IMR-90 (cell line): Measurements from ENCODE around the gene OR6C2. TPM values are rescaled to one million over a fixed set of nuclear protein-coding genes. Genes with fewer than 3 reads are reported as not detected.

Experiments
- ATAC-seq: fragments of 200-7000 bp; cut with Tn5 transposase; 2 replicates; pipeline ENCODE4 v1.9.1; 2020; ENCODE audit warnings: low read depth, mild to moderate bottlenecking, moderate library complexity
- BruUV-seq: library from RNA; stranded (reverse); fragments of 400-500 nt; replicated peaks from 2 replicates; lab custom pipeline; 2021; lab: Mats Ljungman, UMichigan
- CTCF ChIA-PET: fragments of 300-600 bp; formaldehyde crosslinking; extraction: SDS; loops from one replicate; lab custom pipeline; 2021; ENCODE audit warnings: antibody characterized with exemption; lab: Yijun Ruan, JAX
- POLR2A ChIA-PET: fragments of 300-600 bp; sonication (Branson Sonifier 250); formaldehyde crosslinking; loops from one replicate; lab custom pipeline; 2022; ENCODE audit warnings: antibody characterized with exemption; ENCODE audit not compliant: unreplicated experiment; lab: Charles Lee
- DNase-seq: peaks from one replicate; pipeline ENCODE4 v3.0.0; 2013
- H2AFZ ChIP-seq: replicated peaks from 2 replicates; pipeline ENCODE3; 2013; ENCODE audit warnings: low read length, mild to moderate bottlenecking; ENCODE audit not compliant: poor library complexity
- H2AK5ac ChIP-seq: 2 replicates; pipeline ENCODE4 v1.6.1; 2013; ENCODE audit warnings: low read depth, low read length, inconsistent platforms
- H2AK9ac ChIP-seq: replicated peaks from 2 replicates; pipeline ENCODE3; 2013; ENCODE audit warnings: mild to moderate bottlenecking, low read depth, low read length, moderate library complexity; ENCODE audit not compliant: poor library complexity
- H2BK120ac ChIP-seq: 2 replicates; pipeline ENCODE4 v1.6.1; 2013; ENCODE audit warnings: low read depth, low read length, inconsistent platforms
- H2BK15ac ChIP-seq: 3 replicates; pipeline ENCODE4 v1.6.1; 2013; ENCODE audit warnings: low read depth, low read length, inconsistent platforms
- H2BK20ac ChIP-seq: 2 replicates; pipeline ENCODE4 v1.6.1; 2013; ENCODE audit warnings: low read depth, mild to moderate bottlenecking, inconsistent platforms, low read length, moderate library complexity
- H2BK5ac ChIP-seq: 2 replicates; pipeline ENCODE4 v1.6.1; 2013; ENCODE audit warnings: mild to moderate bottlenecking, low read depth, low read length, inconsistent platforms; ENCODE audit not compliant: poor library complexity, severe bottlenecking
- H3K14ac ChIP-seq: replicated peaks from 2 replicates; pipeline ENCODE4 v1.6.1; 2013; ENCODE audit warnings: low read depth, low read length, inconsistent platforms
- H3K18ac ChIP-seq: 2 replicates; pipeline ENCODE4 v1.6.1; 2013; ENCODE audit warnings: low read depth, low read length, control low read depth
- H3K23ac ChIP-seq: 2 replicates; pipeline ENCODE4 v1.6.1; 2013; ENCODE audit warnings: low read depth, low read length, inconsistent platforms
- H3K27ac ChIP-seq: 2 replicates; pipeline ENCODE4 v1.5.1; 2013; ENCODE audit warnings: mild to moderate bottlenecking, control low read depth, low read length; ENCODE audit not compliant: insufficient read depth
- H3K27me3 ChIP-seq: 2 replicates; pipeline ENCODE4 v1.6.1; 2013; ENCODE audit warnings: low read length; ENCODE audit not compliant: control insufficient read depth, insufficient read depth
- H3K36me3 ChIP-seq: 2 replicates; pipeline ENCODE4 v1.6.1; 2013; ENCODE audit warnings: low read length, mixed read lengths; ENCODE audit not compliant: control insufficient read depth, insufficient read depth
- H3K4ac ChIP-seq: 2 replicates; pipeline ENCODE4 v1.6.1; 2013; ENCODE audit warnings: low read depth, low read length, inconsistent platforms
- H3K4me1 ChIP-seq: 2 replicates; pipeline ENCODE4 v1.6.1; 2013; ENCODE audit warnings: low read length, mixed read lengths; ENCODE audit not compliant: control insufficient read depth, insufficient read depth
- H3K4me2 ChIP-seq: 2 replicates; pipeline ENCODE4 v1.6.1; 2013; ENCODE audit warnings: low read depth, mild to moderate bottlenecking, control low read depth, low read length, moderate library complexity
- H3K4me3 ChIP-seq: 2 replicates; pipeline ENCODE4 v1.5.1; 2013; ENCODE audit warnings: low read depth, mild to moderate bottlenecking, control low read depth, low read length, moderate library complexity; ENCODE audit not compliant: insufficient read depth
- H3K56ac ChIP-seq: 2 replicates; pipeline ENCODE4 v1.6.1; 2013; ENCODE audit warnings: low read length, inconsistent platforms; ENCODE audit not compliant: insufficient read depth; ENCODE audit errors: extremely low read depth
- H3K79me1 ChIP-seq, 2 experiments: 2 replicates each; pipeline ENCODE4 v1.6.1; 2013; ENCODE audit warnings: low read length in 2 of 2, inconsistent platforms in 1 of 2, low read depth in 1 of 2
- H3K9ac ChIP-seq: 2 replicates; pipeline ENCODE4 v1.6.1; 2013; ENCODE audit warnings: low read depth, low read length, control low read depth
- H3K9me1 ChIP-seq: 2 replicates; pipeline ENCODE4 v1.6.1; 2013; ENCODE audit warnings: low read length, inconsistent platforms; ENCODE audit not compliant: insufficient read depth
- H3K9me3 ChIP-seq: 2 replicates; pipeline ENCODE4 v1.6.1; 2013; ENCODE audit warnings: low read length; ENCODE audit not compliant: control insufficient read depth, insufficient read depth
- H4K20me1 ChIP-seq: 2 replicates; pipeline ENCODE4 v1.6.1; 2013; ENCODE audit warnings: low read length, inconsistent platforms; ENCODE audit not compliant: insufficient read depth
- H4K5ac ChIP-seq: 2 replicates; pipeline ENCODE4 v1.6.1; 2013; ENCODE audit warnings: mild to moderate bottlenecking, low read depth, low read length, control low read depth
- H4K8ac ChIP-seq, 2 experiments: 2 replicates each; pipeline ENCODE4 v1.6.1; 2013; ENCODE audit warnings: low read depth in 2 of 2, low read length in 2 of 2, control low read depth in 1 of 2, inconsistent platforms in 1 of 2
- H4K91ac ChIP-seq: 2 replicates; pipeline ENCODE4 v1.6.1; 2013; ENCODE audit warnings: low read depth, low read length, inconsistent platforms; ENCODE audit not compliant: insufficient read depth
- BHLHE40 ChIP-seq: fragments of 150-350 bp; IDR thresholded peaks from 2 replicates; pipeline ENCODE4 v1.6.1; 2016; ENCODE audit warnings: mild to moderate bottlenecking, low read depth, low read length
- CHD1 ChIP-seq: IDR thresholded peaks from 2 replicates; pipeline ENCODE4 v1.6.1; 2012; ENCODE audit warnings: low read depth, low read length, improper control_type of control experiment
- FOS ChIP-seq: fragments of 150-350 bp; IDR thresholded peaks from 2 replicates; pipeline ENCODE4 v1.6.1; 2016; ENCODE audit warnings: low read depth, low read length
- MAZ ChIP-seq: IDR thresholded peaks from 2 replicates; pipeline ENCODE4 v1.6.1; 2012; ENCODE audit warnings: low read depth, mild to moderate bottlenecking, low read length, improper control_type of control experiment, moderate library complexity, borderline replicate concordance
- MXI1 ChIP-seq: IDR thresholded peaks from 2 replicates; pipeline ENCODE4 v1.6.1; 2012; ENCODE audit warnings: low read depth, mild to moderate bottlenecking, low read length, moderate library complexity, borderline replicate concordance
- NFE2L2 ChIP-seq: fragments of 150-350 bp; IDR thresholded peaks from 2 replicates; pipeline ENCODE4 v1.6.1; 2016; ENCODE audit warnings: low read depth, mild to moderate bottlenecking, low read length
- RCOR1 ChIP-seq: IDR thresholded peaks from 2 replicates; pipeline ENCODE4 v1.6.1; 2012; ENCODE audit warnings: mild to moderate bottlenecking, low read length, improper control_type of control experiment; ENCODE audit not compliant: insufficient replicate concordance
- RFX5 ChIP-seq: IDR thresholded peaks from 2 replicates; pipeline ENCODE4 v1.8.0; 2012; ENCODE audit warnings: low read depth, mild to moderate bottlenecking, low read length, moderate library complexity
- WGBS, 2 experiments: methylation state at CpG; one replicate each; pipeline versions ENCODE4 v1.1.5 to v1.1.7; 2013; ENCODE audit warnings: missing lambda C conversion rate in 2 of 2; ENCODE audit not compliant: insufficient read length in 1 of 2; ENCODE audit errors: extremely low coverage in 2 of 2; 5-methylcytosine and 5-hydroxymethylcytosine counted together
- dilution Hi-C: fragments of 300-500 bp; cut with HindIII; formaldehyde crosslinking; loops from one replicate; pipeline ENCODE4 v1.14.3; 2018; ENCODE audit warnings: low sequenced_read_pairs; ENCODE audit not compliant: unreplicated experiment
- in situ Hi-C: fragments of 300-500 bp; cut with MboI; formaldehyde crosslinking; loops from 3 replicates; pipeline ENCODE4 v1.14.3; 2019; ENCODE audit warnings: low sequenced_read_pairs, inconsistent platforms, mixed read lengths
- intact Hi-C: fragments of 100-400 bp; cut with micrococcal nuclease; formaldehyde crosslinking; loops from 2 replicates; pipeline ENCODE4 v1.10.0; 2022
- polyA plus RNA-seq, 3 experiments: library from polyadenylated mRNA; depleted of rRNA; stranded (reverse); fragments of >200 nt; gene quantifications; 2 replicates each; pipeline ENCODE4 v1.2.3, GENCODE V29; 2012; ENCODE audit warnings: low replicate concordance in 1 of 3
- total RNA-seq: library from RNA; depleted of rRNA; stranded (reverse); fragments of >200 nt; gene quantifications from 2 replicates; pipeline ENCODE4 v1.2.3, GENCODE V29; 2012
- TF ChIP-seq, protein P1 (sequence below): fragments of 150-350 bp; IDR thresholded peaks from 2 replicates; pipeline ENCODE4 v1.6.1; 2016; ENCODE audit warnings: low read depth, mild to moderate bottlenecking, low read length, moderate library complexity, borderline replicate concordance

OR6C2 gene
- total and polyA plus RNA-seq, 2 of the 4 experiments (the other 2 are of a cell fraction) = not detected

DNA sequence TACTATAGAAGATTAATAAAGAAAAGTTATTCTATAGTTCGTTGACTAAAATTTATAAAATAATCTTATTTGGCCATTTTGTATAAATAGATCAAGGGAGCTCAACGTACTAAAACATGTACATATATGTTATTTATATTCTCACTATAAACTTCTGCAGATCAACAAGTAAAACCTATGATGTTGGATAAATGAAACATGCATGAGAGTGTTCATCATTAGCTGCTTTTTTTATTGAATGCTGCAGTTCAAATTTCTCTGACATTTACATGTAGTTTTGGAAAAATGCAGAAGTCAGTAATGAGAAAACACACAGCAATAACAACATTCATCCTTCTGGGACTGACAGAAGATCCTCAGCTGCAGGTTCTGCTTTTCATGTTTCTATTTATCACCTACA lies 48.2 kb downstream of the OR6C2 start, which contains the start of gene OR6C68:
OR6C68 (plus strand) TSS at position 301 of the 400 bp plus-strand sequence; CDS start at position 301, 0 bp downstream.
- Histone ChIP-seq H3K4me2 (no peak within 1 kb of the TSS), H2BK5ac (no peak within 1 kb of the TSS), H3K27ac (no peak within 1 kb of the TSS), H3K27me3 (no peaks in the 10 kb centered on the region), H2AFZ (no peak within 1 kb of the TSS), H2BK15ac (no peak within 1 kb of the TSS), H3K4ac (no peak within 1 kb of the TSS), H2AK5ac (no peak within 1 kb of the TSS), H3K36me3 (no peaks in the 10 kb centered on the region), H3K9me3 (no peaks in the 10 kb centered on the region), H4K91ac (no peak within 1 kb of the TSS), H3K4me3 (no peak within 1 kb of the TSS), H3K79me1 (no peaks in the 10 kb centered on the region), H4K8ac (no peak within 1 kb of the TSS), H3K9me1 (no peaks in the 10 kb centered on the region), H2BK20ac (no peak within 1 kb of the TSS), H3K23ac (no peak within 1 kb of the TSS), H3K4me1 (no peaks in the 10 kb centered on the region), H2AK9ac (no peak within 1 kb of the TSS), H3K9ac (no peak within 1 kb of the TSS), H3K14ac (no peak within 1 kb of the TSS), H3K56ac (no peak within 1 kb of the TSS), H4K20me1 (no peaks in the 10 kb centered on the region), H4K5ac (no peak within 1 kb of the TSS), H3K18ac (no peak within 1 kb of the TSS), H2BK120ac (no peak within 1 kb of the TSS)
- TF ChIP-seq MXI1 (no peak), RCOR1 (no peak), FOS (no peak), BHLHE40 (no peak), NFE2L2 (no peak), MAZ (no peak), CHD1 (no peak), RFX5 (no peak)
- TF ChIP-seq, protein P1, sequence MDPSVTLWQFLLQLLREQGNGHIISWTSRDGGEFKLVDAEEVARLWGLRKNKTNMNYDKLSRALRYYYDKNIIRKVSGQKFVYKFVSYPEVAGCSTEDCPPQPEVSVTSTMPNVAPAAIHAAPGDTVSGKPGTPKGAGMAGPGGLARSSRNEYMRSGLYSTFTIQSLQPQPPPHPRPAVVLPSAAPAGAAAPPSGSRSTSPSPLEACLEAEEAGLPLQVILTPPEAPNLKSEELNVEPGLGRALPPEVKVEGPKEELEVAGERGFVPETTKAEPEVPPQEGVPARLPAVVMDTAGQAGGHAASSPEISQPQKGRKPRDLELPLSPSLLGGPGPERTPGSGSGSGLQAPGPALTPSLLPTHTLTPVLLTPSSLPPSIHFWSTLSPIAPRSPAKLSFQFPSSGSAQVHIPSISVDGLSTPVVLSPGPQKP = no peak
- ChIA-PET CTCF (no interaction called here), POLR2A (no interaction called here)
- dilution Hi-C loops (no loop called here), intact Hi-C loops (no loop called here), in situ Hi-C loops (no loop called here)
- ATAC-seq = no peak
- BruUV-seq = no TSS peak
- no peak for DNase-seq
- WGBS, 2 experiments = no CpG with 5 or more reads among the region's 2 CpGs
